Heart right ventricle (tissue), 16 donors: ENCODE data around the gene CLCF1. TPM values are rescaled to one million over a fixed set of nuclear protein-coding genes. Genes with fewer than 3 reads are reported as not detected.

Source experiments
- ATAC-seq, 8 donors: fragments of 200-7000 bp; cut with Tn5 transposase; one replicate each; pipeline ENCODE4 v1.9.1; 2020; ENCODE audit warnings: mild to moderate bottlenecking in 8 of 8, moderate library complexity in 8 of 8, moderate number of reproducible peaks in 1 of 8
- DNase-seq, 2 donors: peaks; one replicate each; pipeline ENCODE4 v3.0.0-alpha.2; 2020
- H3K27ac ChIP-seq, 10 donors: fragments of 200-600 bp; sonication (generic) in 2 of 10; one replicate each; pipeline versions ENCODE4 v1.5.0 to v1.8.0; 2020 to 2022; ENCODE audit warnings: mild to moderate bottlenecking in 3 of 10
- H3K27me3 ChIP-seq, 7 donors: fragments of 200-600 bp; one replicate each; pipeline ENCODE4 v1.8.0; 2021 to 2022; ENCODE audit warnings: mild to moderate bottlenecking in 2 of 7
- H3K36me3 ChIP-seq, 9 donors: fragments of 200-600 bp; sonication (generic) in 1 of 9; one replicate each; pipeline versions ENCODE4 v1.5.0 to v1.8.0; 2020 to 2022; ENCODE audit warnings: mild to moderate bottlenecking in 2 of 9
- H3K4me1 ChIP-seq, 9 donors: fragments of 200-600 bp; sonication (generic) in 1 of 9; one replicate each; pipeline versions ENCODE4 v1.5.0 to v1.8.0; 2020 to 2022; ENCODE audit warnings: mild to moderate bottlenecking in 4 of 9
- H3K4me3 ChIP-seq, 10 donors: fragments of 200-600 bp; sonication (generic) in 2 of 10; one replicate each; pipeline versions ENCODE4 v1.5.0 to v1.8.0; 2020 to 2022; ENCODE audit warnings: mild to moderate bottlenecking in 7 of 10, moderate library complexity in 2 of 10
- H3K9me3 ChIP-seq, 11 donors: fragments of 200-600 bp in 10 of 11; sonication (generic) in 2 of 11; one replicate each; pipeline versions ENCODE4 v1.5.0 to v1.8.0; 2013 to 2022; ENCODE audit warnings: mild to moderate bottlenecking in 2 of 11, control low read depth in 1 of 11, moderate library complexity in 1 of 11
- CTCF ChIP-seq, 9 donors: fragments of 200-600 bp; sonication (generic) in 2 of 9; IDR thresholded peaks; one replicate each; pipeline versions ENCODE4 v1.5.0 to v1.8.0; 2021 to 2022; ENCODE audit warnings: antibody characterized with exemption in 9 of 9, mild to moderate bottlenecking in 5 of 9, moderate library complexity in 1 of 9
- WGBS, 2 donors: extraction: QIAGEN DNeasy Blood & Tissue Kit; methylation state at CpG; one replicate each; pipeline ENCODE4 v1.1.7; 2013; ENCODE audit warnings: inconsistent platforms in 1 of 2; 5-methylcytosine and 5-hydroxymethylcytosine counted together
- intact Hi-C, 10 donors: fragments of 100-400 bp; cut with DNase I; formaldehyde crosslinking; loops; one replicate each; pipeline versions ENCODE4 v1.11.1 to v1.14.2; 2022
- polyA plus RNA-seq, 2 donors: library from polyadenylated mRNA; stranded (reverse); fragments of 200-250 nt; gene quantifications; one replicate each; pipeline ENCODE4 v1.2.3, GENCODE V29; 2013
- total RNA-seq, 10 donors: library from RNA; stranded (reverse); fragmentation: NEBNext Ultra II Directional in 3 of 10; extraction: Animal tissue kit (Norgen Biotek cat#: 25700) in 3 of 10; gene quantifications; one replicate each; pipeline versions ENCODE4 v1.2.1 to v1.2.4, GENCODE V29; 2021 to 2023
- donor health status: Arrhythmogenic right ventricular cardiomyopathy.
- donor health status: ischemic (EF 13 %, LVEDD 7.1; RV severe dilation, severe dysfunction).
- donor health status: healthy with polysubstance abuse.
- donor health status: DM: no; HTN: yes; CAD: no.
- donor health status: DM: no; HTN: no; CAD: no.
- donor health status: ischemic (EF 25% LVEDD 6.9; RV normal size, moderate dysfunction).
- donor health status: ischemic (EF 25% LVEDD 5.7; RV mildly dilated, moderate dysfunction).
- donor health status: healthy.
- donor health status: DM: yes; HTN: yes; CAD: no.
- donor health status: Ischemic cardiomyopathy.
- donor health status: ischemic (EF 35%, LVEDD 5.7; RV mildly dilated, moderate dysfunction).
- donor health status: nonischemic (EF 11% LVEDD 7.7; RV severe dilation, severe dysfunction).
- donor health status: DM: yes; HTN: yes; CAD: no.
- donor health status: PGD.
- donor health status: ischemic (EF 29% LVEDD 5.4; RV normal size, mild dysfunction).
- donor health status: nonischemic (EF 23%, LVEDD 6.1; RV moderate dilation, normal function).

CLCF1 gene
- total and polyA plus RNA-seq, 12 donors = 0.31 to 12.3 (median 1.2) TPM

GRCh38 chr11:67408437-67409200 is 35.2 kb upstream of the CLCF1 start:
- WGBS, 2 donors = 82 to 85% methylated on average over 18 of the region's 18 CpGs

GRCh38 chr11:67407688-67408163 is 34.3 kb upstream of the CLCF1 start:
- Histone ChIP-seq H3K27ac (peak overlapping the region in 2 of 10 donors; percentile 7 to 99), H3K4me1 (peaks cover 0 to 72% (median 14%) of the 10 kb centered on the region in 9 donors), H3K4me3 (peak overlapping the region in 1 of 10 donors; percentile 2), H3K36me3 (no peaks in the 10 kb centered on the region), H3K27me3 (peaks cover 0 to 41% (median 31%) of the 10 kb centered on the region in 7 donors), H3K9me3 (no peaks in the 10 kb centered on the region)
- ATAC-seq = no peak
- intact Hi-C loops = loop anchor here in 1 of 10 donors (5.0 kb wide), 1 partner anchor 60 kb away; the partner anchor contains the start of gene TMEM134
- DNase-seq = no peak
- no peak for TF ChIP-seq CTCF (IDR thresholded peaks at IDR 0.05)
- WGBS, 2 donors = 68 to 69% methylated on average over 12 of the region's 12 CpGs

More at GRCh38 chr11:67408437-67409200, 35.2 kb upstream of the CLCF1 start:
- peaks cover 0 to 48% (median 40%) of the 10 kb centered on the region in 7 donors for H3K27me3 ChIP-seq
- TF ChIP-seq CTCF (IDR thresholded peaks at IDR 0.05) = no peak
- H3K9me3 ChIP-seq = no peaks in the 10 kb centered on the region
- H3K4me1 ChIP-seq = peaks cover 0 to 63% (median 5%) of the 10 kb centered on the region in 9 donors
- peak overlapping the region in 1 of 10 donors; percentile 41 for H3K4me3 ChIP-seq
- ATAC-seq (no peak), DNase-seq (no peak)
- peak overlapping the region in 1 of 10 donors; percentile 99 for H3K27ac ChIP-seq
- no peaks in the 10 kb centered on the region for H3K36me3 ChIP-seq
- intact Hi-C loops = loop anchor here in 1 of 10 donors (5.0 kb wide), 1 partner anchor 59 kb away; the partner anchor contains the start of gene TMEM134

GRCh38 chr11:67406969-67407687 is 33.7 kb upstream of the CLCF1 start:
- 56 to 59% methylated on average over 12 of the region's 12 CpGs for WGBS, 2 donors
- H3K36me3 ChIP-seq = no peaks in the 10 kb centered on the region
- peaks cover 0 to 35% (median 26%) of the 10 kb centered on the region in 7 donors for H3K27me3 ChIP-seq
- TF ChIP-seq CTCF (IDR thresholded peaks at IDR 0.05) = no peak
- DNase-seq (no peak), ATAC-seq (peak in 1 of 8 donors; percentile 10)
- H3K9me3 ChIP-seq = no peaks in the 10 kb centered on the region
- H3K4me3 ChIP-seq = peak overlapping the region in 1 of 10 donors; percentile 2
- H3K4me1 ChIP-seq = peaks cover 0 to 78% (median 20%) of the 10 kb centered on the region in 9 donors
- H3K27ac ChIP-seq = peak overlapping the region in 2 of 10 donors; percentile 7 to 99
- intact Hi-C loops = loop anchor here in 1 of 10 donors (5.0 kb wide), 1 partner anchor 60 kb away; the partner anchor contains the start of gene TMEM134

GRCh38 chr11:67406420-67406968 is 33.1 kb upstream of the CLCF1 start:
- ATAC-seq (no peak), DNase-seq (no peak)
- no peak for TF ChIP-seq CTCF (IDR thresholded peaks at IDR 0.05)
- H3K27ac ChIP-seq = peak overlapping the region in 1 of 10 donors; percentile 99
- 86 to 88% methylated on average over 18 of the region's 18 CpGs for WGBS, 2 donors
- peaks cover 0 to 80% (median 23%) of the 10 kb centered on the region in 9 donors for H3K4me1 ChIP-seq
- H3K4me3 ChIP-seq = peak overlapping the region in 1 of 10 donors; percentile 2
- no peaks in the 10 kb centered on the region for H3K36me3 ChIP-seq
- intact Hi-C loops = loop anchor here in 1 of 10 donors (5.0 kb wide), 1 partner anchor 61 kb away; the partner anchor contains the start of gene TMEM134
- H3K27me3 ChIP-seq = peaks cover 0 to 29% (median 22%) of the 10 kb centered on the region in 7 donors
- H3K9me3 ChIP-seq = no peaks in the 10 kb centered on the region
